Epithelial cell of esophagus (primary cell): ENCODE data around the gene GIPC3.

Experiments
- DNase-seq: peaks from one replicate; pipeline ENCODE4 v3.0.0; 2010; ENCODE audit warnings: low read depth
- H3K4me3 ChIP-seq: 2 replicates; pipeline ENCODE4 v1.5.1; 2011; ENCODE audit warnings: mild to moderate bottlenecking, low read length, control low read depth
- CTCF ChIP-seq: IDR thresholded peaks from 2 replicates; pipeline ENCODE4 v1.5.1; 2011; ENCODE audit warnings: low read depth, mild to moderate bottlenecking, low read length, control low read depth, inconsistent platforms; ENCODE audit not compliant: insufficient read depth; ENCODE audit errors: missing control alignments

Gene GIPC3

GRCh38 chr19:3585301-3586126 is at the start of gene GIPC3:
TSS of gene GIPC3 (plus strand) at chr19:3585478. CDS start at chr19:3585598, 120 bp downstream.
- DNase-seq: no peak
- TF ChIP-seq CTCF: no peak
- H3K4me3 ChIP-seq: no peak within 1 kb of the TSS

- DNase-seq: no peak
- TF ChIP-seq CTCF: no peak
- no peak overlapping the region for H3K4me3 ChIP-seq
Observed at GRCh38 chr19:3535563-3535965, 49.7 kb upstream of the GIPC3 start.

- TF ChIP-seq CTCF: no peak
- no peak overlapping the region for H3K4me3 ChIP-seq
Observed at GRCh38 chr19:3535981-3536380, 49.3 kb upstream of the GIPC3 start.

GRCh38 chr19:3536429-3537100 is 48.7 kb upstream of the GIPC3 start:
- no peak for TF ChIP-seq CTCF
- no peak overlapping the region for H3K4me3 ChIP-seq
- DNase-seq: peak; percentile 38

More at GRCh38 chr19:3535981-3536380, 49.3 kb upstream of the GIPC3 start:
- no peak for DNase-seq

- no peak overlapping the region for H3K4me3 ChIP-seq
- DNase-seq: no peak
- TF ChIP-seq CTCF: no peak
Observed at GRCh38 chr19:3537101-3537437, 48.2 kb upstream of the GIPC3 start.

- DNase-seq: no peak
- no peak overlapping the region for H3K4me3 ChIP-seq
- TF ChIP-seq CTCF: no peak
Observed at GRCh38 chr19:3537438-3538240, 47.6 kb upstream of the GIPC3 start.
